ENCODE data around the gene BCL2. TPM values are rescaled to one million over a fixed set of nuclear protein-coding genes. Genes with fewer than 3 reads are reported as not detected.

The BCL2 gene
- 1.8 and 3.7 TPM in 2 replicates for total RNA-seq

DNA sequence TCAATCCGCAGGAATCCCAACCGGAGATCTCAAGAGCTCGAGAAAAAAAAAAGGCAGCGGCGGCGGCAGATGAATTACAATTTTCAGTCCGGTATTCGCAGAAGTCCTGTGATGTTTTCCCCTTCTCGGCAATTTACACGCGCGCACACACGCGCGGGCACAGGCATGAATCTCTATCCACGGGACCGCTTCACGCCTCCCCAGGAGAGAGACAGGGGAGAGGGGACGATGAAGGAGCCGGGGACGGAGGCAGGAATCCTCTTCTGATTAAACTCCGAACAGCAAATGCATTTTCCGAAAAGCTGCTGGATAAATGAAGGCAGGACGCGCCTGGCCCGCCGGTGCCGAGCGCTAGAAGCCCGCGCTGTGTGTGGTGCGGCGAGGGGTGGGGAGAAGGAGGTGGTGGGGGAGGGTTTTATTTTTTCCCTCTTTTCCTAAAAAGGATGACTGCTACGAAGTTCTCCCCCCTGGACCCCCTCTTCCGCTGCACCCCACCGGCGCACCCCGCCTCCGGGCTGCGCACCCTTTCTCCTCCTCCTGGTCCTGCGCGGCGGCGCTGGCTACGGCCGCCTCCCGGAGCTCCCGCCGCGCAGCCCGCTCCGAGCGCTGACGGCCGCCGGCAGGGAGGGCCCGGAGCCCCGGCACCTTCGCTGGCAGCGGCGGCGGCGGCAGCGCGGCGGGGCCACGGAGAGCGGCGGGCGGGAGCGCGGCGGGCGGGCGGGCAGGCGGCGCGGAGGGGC lies at the start of gene BCL2:
Gene BCL2 (minus strand): TSS at position 387 of the 740 bp plus-strand sequence.

DNA sequence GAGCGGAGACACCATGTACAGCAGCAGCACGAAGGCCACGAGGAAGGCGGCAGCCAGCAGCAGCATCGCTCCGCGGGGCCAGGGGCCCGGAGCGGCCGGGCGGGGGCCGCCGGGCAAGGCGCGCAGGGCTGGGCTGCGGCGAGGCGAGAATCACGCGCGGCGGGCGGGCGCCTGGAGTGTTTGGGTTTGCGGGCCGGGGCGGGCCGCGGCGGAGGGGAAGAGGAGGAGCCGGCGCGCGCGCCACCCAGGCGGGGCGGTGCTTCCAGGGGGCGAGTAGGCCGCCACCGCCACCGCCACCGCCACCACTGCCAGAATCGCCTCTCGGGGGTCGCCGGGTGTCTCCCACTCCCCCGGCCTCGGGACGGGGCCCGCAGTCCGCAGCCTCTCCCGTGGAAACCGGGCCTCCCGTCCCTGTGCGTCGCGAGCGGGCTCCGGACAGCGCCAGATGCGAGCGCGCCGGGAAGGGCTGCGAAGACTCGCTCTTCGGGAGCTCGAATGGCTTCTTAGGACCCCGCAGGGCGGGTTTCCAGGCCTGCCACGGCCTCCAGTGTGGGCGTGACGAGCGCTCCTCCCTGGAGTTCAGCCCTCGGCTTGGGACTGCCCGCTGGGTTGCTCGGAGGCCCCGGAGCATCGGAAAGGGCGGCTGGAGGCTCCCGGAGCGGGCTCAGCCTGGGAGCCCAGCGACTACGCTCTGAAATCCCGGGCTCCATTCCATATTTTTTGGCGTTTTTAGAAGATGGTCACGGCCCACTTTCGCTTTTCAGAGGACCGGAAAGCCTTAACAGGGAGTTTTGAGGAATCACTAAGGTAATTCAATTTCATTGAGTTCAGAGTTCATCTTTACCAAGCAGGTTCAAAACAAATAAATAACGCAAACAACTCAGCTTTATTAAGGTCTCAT lies 47.7 kb upstream of the BCL2 start, which contains the start of gene KDSR:
Gene KDSR (minus strand): TSS at position 154 of the 901 bp plus-strand sequence. CDS start 88 bp downstream, at position 66.

Small RNA genes lying within 50 kb of the gene (small RNA-seq; reads per million reads assigned to genes)
- not detected for gene AC022726.1

Other genes with a start within 250 kb of the BCL2 start
- gene KDSR, start 47.4 kb upstream of the BCL2 start, total RNA-seq = 33.3 and 39.5 TPM in 2 replicates
- 47.4 and 47.5 TPM in 2 replicates for gene VPS4B, start 102.7 kb upstream of the BCL2 start, total RNA-seq
- 0.65 and 1.1 TPM in 2 replicates for gene SERPINB5, start 157.2 kb upstream of the BCL2 start, total RNA-seq
- gene SERPINB12, start 222.6 kb upstream of the BCL2 start, total RNA-seq = 0.32 TPM in 1 of 2 replicates, not detected in the other